SK-N-SH treated with all-trans-retinoic acid at 6 μM for 48 hours (cell line): ENCODE data around the gene BMP4.

Source experiments
- ARNTL ChIP-seq: fragments of 450-650 bp; formaldehyde crosslinking; IDR thresholded peaks from 2 replicates; pipeline ENCODE4 v1.5.0; 2020; ENCODE audit warnings: low read depth, mild to moderate bottlenecking, moderate library complexity, borderline replicate concordance
- BACH2 ChIP-seq: fragments of 250-450 bp; sonication (Bioruptor Pico); IDR thresholded peaks from 2 replicates; pipeline ENCODE4 v1.9.0; 2021; ENCODE audit warnings: mild to moderate bottlenecking, borderline replicate concordance
- PPARA ChIP-seq: fragments of 250-450 bp; sonication (Bioruptor Pico); IDR thresholded peaks from 2 replicates; pipeline ENCODE4 v1.5.0; 2020; ENCODE audit warnings: mild to moderate bottlenecking, borderline replicate concordance
- RARB ChIP-seq: fragments of 250-450 bp; sonication (Bioruptor Pico); IDR thresholded peaks from 2 replicates; pipeline ENCODE4 v1.8.0; 2021; ENCODE audit warnings: mild to moderate bottlenecking, moderate library complexity
- TCF4 ChIP-seq: fragments of 250-450 bp; sonication (Bioruptor Pico); IDR thresholded peaks from 2 replicates; pipeline ENCODE4 v1.8.0; 2021; ENCODE audit warnings: mild to moderate bottlenecking, moderate library complexity, borderline replicate concordance
- ZC3H10 ChIP-seq: fragments of 250-450 bp; sonication (Bioruptor Pico); IDR thresholded peaks from 2 replicates; pipeline ENCODE4 v1.5.1; 2021; ENCODE audit warnings: mild to moderate bottlenecking, moderate library complexity
- ZNF565 ChIP-seq: fragments of 450-650 bp; formaldehyde crosslinking; conservative IDR thresholded peaks from 2 replicates; pipeline ENCODE4 v1.5.0; 2020; ENCODE audit warnings: low read depth, mild to moderate bottlenecking, moderate library complexity
- ZNF70 ChIP-seq: fragments of 450-650 bp; formaldehyde crosslinking; IDR thresholded peaks from 2 replicates; pipeline ENCODE4 v1.5.0; 2020; ENCODE audit warnings: mild to moderate bottlenecking, moderate library complexity
- TF ChIP-seq, protein P1 (sequence below): fragments of 250-450 bp; sonication (Bioruptor Pico); IDR thresholded peaks from 2 replicates; pipeline ENCODE4 v1.5.0; 2020; ENCODE audit warnings: mild to moderate bottlenecking, moderate library complexity
- TF ChIP-seq, protein P2 (sequence below): fragments of 250-450 bp; sonication (Bioruptor Pico); IDR thresholded peaks from 2 replicates; pipeline ENCODE4 v1.8.0; 2020; ENCODE audit warnings: mild to moderate bottlenecking, moderate library complexity, borderline replicate concordance
- TF ChIP-seq, protein P3 (sequence below): fragments of 250-450 bp; sonication (Bioruptor Pico); IDR thresholded peaks from 2 replicates; pipeline ENCODE4 v1.5.1; 2020; ENCODE audit warnings: low read depth, mild to moderate bottlenecking, moderate library complexity
- TF ChIP-seq, protein P4 (sequence below): fragments of 250-450 bp; sonication (Bioruptor Pico); IDR thresholded peaks from 2 replicates; pipeline ENCODE4 v1.8.0; 2021; ENCODE audit warnings: low read depth, mild to moderate bottlenecking, moderate library complexity, borderline replicate concordance

DNA sequence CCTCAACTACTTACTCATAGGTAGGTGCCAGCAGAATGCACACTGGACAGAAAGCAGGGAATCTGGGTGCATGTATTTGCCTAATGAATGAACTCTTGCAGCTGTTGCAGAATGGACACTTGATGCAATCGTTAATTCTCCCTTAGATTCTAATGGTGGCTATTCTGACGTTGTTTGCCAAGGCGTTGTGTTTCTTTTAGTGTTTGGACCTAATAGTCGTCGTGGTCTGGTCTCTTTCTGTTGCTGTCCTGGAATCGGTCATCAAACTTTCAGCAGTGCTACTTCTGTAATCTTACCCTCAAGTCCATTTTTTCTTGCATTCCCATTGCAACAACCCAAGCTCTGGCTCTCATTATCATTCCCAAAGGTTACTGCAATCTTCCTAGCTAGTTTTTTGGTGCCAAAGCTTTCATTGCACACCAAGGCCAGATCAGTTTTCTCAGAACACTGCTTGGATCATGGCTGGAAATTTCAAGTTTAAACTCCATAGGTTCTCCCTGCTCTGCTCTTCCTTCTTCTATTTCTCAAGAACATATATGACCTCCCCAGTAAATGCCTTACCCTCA lies 31.3 kb downstream of the BMP4 start:
- TF ChIP-seq ZNF565 = no peak
- TF ChIP-seq, protein P1, sequence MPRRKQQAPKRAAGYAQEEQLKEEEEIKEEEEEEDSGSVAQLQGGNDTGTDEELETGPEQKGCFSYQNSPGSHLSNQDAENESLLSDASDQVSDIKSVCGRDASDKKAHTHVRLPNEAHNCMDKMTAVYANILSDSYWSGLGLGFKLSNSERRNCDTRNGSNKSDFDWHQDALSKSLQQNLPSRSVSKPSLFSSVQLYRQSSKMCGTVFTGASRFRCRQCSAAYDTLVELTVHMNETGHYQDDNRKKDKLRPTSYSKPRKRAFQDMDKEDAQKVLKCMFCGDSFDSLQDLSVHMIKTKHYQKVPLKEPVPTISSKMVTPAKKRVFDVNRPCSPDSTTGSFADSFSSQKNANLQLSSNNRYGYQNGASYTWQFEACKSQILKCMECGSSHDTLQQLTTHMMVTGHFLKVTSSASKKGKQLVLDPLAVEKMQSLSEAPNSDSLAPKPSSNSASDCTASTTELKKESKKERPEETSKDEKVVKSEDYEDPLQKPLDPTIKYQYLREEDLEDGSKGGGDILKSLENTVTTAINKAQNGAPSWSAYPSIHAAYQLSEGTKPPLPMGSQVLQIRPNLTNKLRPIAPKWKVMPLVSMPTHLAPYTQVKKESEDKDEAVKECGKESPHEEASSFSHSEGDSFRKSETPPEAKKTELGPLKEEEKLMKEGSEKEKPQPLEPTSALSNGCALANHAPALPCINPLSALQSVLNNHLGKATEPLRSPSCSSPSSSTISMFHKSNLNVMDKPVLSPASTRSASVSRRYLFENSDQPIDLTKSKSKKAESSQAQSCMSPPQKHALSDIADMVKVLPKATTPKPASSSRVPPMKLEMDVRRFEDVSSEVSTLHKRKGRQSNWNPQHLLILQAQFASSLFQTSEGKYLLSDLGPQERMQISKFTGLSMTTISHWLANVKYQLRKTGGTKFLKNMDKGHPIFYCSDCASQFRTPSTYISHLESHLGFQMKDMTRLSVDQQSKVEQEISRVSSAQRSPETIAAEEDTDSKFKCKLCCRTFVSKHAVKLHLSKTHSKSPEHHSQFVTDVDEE (CRISPR knock-in tag) = no peak
- no peak for TF ChIP-seq PPARA
- TF ChIP-seq RARB = no peak
- TF ChIP-seq, protein P2, sequence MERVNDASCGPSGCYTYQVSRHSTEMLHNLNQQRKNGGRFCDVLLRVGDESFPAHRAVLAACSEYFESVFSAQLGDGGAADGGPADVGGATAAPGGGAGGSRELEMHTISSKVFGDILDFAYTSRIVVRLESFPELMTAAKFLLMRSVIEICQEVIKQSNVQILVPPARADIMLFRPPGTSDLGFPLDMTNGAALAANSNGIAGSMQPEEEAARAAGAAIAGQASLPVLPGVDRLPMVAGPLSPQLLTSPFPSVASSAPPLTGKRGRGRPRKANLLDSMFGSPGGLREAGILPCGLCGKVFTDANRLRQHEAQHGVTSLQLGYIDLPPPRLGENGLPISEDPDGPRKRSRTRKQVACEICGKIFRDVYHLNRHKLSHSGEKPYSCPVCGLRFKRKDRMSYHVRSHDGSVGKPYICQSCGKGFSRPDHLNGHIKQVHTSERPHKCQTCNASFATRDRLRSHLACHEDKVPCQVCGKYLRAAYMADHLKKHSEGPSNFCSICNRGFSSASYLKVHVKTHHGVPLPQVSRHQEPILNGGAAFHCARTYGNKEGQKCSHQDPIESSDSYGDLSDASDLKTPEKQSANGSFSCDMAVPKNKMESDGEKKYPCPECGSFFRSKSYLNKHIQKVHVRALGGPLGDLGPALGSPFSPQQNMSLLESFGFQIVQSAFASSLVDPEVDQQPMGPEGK (CRISPR knock-in tag) = no peak
- no peak for TF ChIP-seq ARNTL
- TF ChIP-seq BACH2 (CRISPR knock-in tag) = no peak
- TF ChIP-seq, protein P3, sequence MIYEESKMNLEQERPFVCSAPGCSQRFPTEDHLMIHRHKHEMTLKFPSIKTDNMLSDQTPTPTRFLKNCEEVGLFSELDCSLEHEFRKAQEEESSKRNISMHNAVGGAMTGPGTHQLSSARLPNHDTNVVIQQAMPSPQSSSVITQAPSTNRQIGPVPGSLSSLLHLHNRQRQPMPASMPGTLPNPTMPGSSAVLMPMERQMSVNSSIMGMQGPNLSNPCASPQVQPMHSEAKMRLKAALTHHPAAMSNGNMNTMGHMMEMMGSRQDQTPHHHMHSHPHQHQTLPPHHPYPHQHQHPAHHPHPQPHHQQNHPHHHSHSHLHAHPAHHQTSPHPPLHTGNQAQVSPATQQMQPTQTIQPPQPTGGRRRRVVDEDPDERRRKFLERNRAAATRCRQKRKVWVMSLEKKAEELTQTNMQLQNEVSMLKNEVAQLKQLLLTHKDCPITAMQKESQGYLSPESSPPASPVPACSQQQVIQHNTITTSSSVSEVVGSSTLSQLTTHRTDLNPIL (CRISPR knock-in tag) = no peak
- no peak for TF ChIP-seq TCF4 (CRISPR knock-in tag)
- TF ChIP-seq ZC3H10 = no peak
- no peak for TF ChIP-seq ZNF70 (CRISPR knock-in tag)
- TF ChIP-seq, protein P4, sequence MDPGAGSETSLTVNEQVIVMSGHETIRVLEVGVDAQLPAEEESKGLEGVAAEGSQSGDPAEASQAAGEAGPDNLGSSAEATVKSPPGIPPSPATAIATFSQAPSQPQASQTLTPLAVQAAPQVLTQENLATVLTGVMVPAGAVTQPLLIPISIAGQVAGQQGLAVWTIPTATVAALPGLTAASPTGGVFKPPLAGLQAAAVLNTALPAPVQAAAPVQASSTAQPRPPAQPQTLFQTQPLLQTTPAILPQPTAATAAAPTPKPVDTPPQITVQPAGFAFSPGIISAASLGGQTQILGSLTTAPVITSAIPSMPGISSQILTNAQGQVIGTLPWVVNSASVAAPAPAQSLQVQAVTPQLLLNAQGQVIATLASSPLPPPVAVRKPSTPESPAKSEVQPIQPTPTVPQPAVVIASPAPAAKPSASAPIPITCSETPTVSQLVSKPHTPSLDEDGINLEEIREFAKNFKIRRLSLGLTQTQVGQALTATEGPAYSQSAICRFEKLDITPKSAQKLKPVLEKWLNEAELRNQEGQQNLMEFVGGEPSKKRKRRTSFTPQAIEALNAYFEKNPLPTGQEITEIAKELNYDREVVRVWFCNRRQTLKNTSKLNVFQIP (CRISPR knock-in tag) = no peak
